ENCODE results near the gene VPS51.

- TF ChIP-seq POLR2A (IDR thresholded peaks at IDR 0.05) (peak; percentile 58 to 93), CTCF (IDR thresholded peaks at IDR 0.05) (no peak)
Measured at GRCh38 chr11:65121865-65122696, 26.1 kb downstream of the VPS51 start, which contains the start of the genes FAU and MRPL49.
